Astrocyte (in vitro differentiated cells and primary cell): ENCODE data around the gene ZNF19. TPM values are rescaled to one million over a fixed set of nuclear protein-coding genes. Genes with fewer than 3 reads are reported as not detected.

Source experiments
- DNase-seq: peaks from one replicate; pipeline ENCODE4 v3.0.0-alpha.2; 2010; ENCODE audit warnings: low read depth
- FAIRE-seq: peaks from 2 replicates; lab custom pipeline; 2011; peaks lifted over from hg19 to GRCh38; lab: Jason Lieb, UNC
- H2AFZ ChIP-seq: 2 replicates; pipeline ENCODE4 v1.6.0; 2012; ENCODE audit warnings: low read depth, low read length, inconsistent platforms
- H3K27ac ChIP-seq: 2 replicates; pipeline ENCODE4 v1.5.1; 2011; ENCODE audit warnings: low read depth, low read length, inconsistent platforms
- H3K27me3 ChIP-seq: 2 replicates; pipeline ENCODE4 v1.6.0; 2011; ENCODE audit warnings: low read length, inconsistent platforms; ENCODE audit not compliant: insufficient read depth
- H3K36me3 ChIP-seq: 2 replicates; pipeline ENCODE4 v1.5.1; 2011; ENCODE audit warnings: low read length, inconsistent platforms; ENCODE audit not compliant: insufficient read depth
- H3K4me1 ChIP-seq: 2 replicates; pipeline ENCODE4 v1.5.1; 2011; ENCODE audit warnings: low read length, inconsistent platforms; ENCODE audit not compliant: insufficient read depth
- H3K4me2 ChIP-seq: 2 replicates; pipeline ENCODE4 v1.6.0; 2012; ENCODE audit warnings: low read length, inconsistent platforms
- H3K4me3 ChIP-seq: 2 replicates; pipeline ENCODE4 v1.5.1; 2011; ENCODE audit warnings: low read depth, mild to moderate bottlenecking, low read length, inconsistent platforms; ENCODE audit not compliant: insufficient read depth
- H3K79me2 ChIP-seq: 2 replicates; pipeline ENCODE4 v1.6.0; 2012; ENCODE audit warnings: mild to moderate bottlenecking, low read length, inconsistent platforms; ENCODE audit not compliant: insufficient read depth
- H3K9ac ChIP-seq: 2 replicates; pipeline ENCODE4 v1.6.0; 2012; ENCODE audit warnings: mild to moderate bottlenecking, low read length, inconsistent platforms
- H3K9me3 ChIP-seq: 2 replicates; pipeline ENCODE4 v1.5.1; 2012; ENCODE audit warnings: low read depth, mild to moderate bottlenecking, low read length, inconsistent platforms; ENCODE audit not compliant: insufficient read depth
- H4K20me1 ChIP-seq: 2 replicates; pipeline ENCODE4 v1.6.0; 2012; ENCODE audit warnings: low read length, inconsistent platforms; ENCODE audit not compliant: insufficient read depth
- H3K27ac Mint-ChIP-seq: one replicate; pipeline ENCODE4 v1.8.0; 2021; ENCODE audit warnings: mild to moderate bottlenecking, mixed read lengths; ENCODE audit not compliant: unreplicated experiment
- H3K27me3 Mint-ChIP-seq: one replicate; pipeline ENCODE4 v1.8.0; 2021; ENCODE audit warnings: low read depth, mixed read lengths; ENCODE audit not compliant: unreplicated experiment
- H3K36me3 Mint-ChIP-seq: one replicate; pipeline ENCODE4 v1.8.0; 2021; ENCODE audit warnings: low read depth, mixed read lengths; ENCODE audit not compliant: unreplicated experiment
- H3K4me1 Mint-ChIP-seq: one replicate; pipeline ENCODE4 v1.8.0; 2021; ENCODE audit warnings: low read depth, mixed read lengths; ENCODE audit not compliant: unreplicated experiment
- H3K4me3 Mint-ChIP-seq: one replicate; pipeline ENCODE4 v1.8.0; 2021; ENCODE audit warnings: mild to moderate bottlenecking, moderate library complexity, mixed read lengths; ENCODE audit not compliant: unreplicated experiment
- H3K9me3 Mint-ChIP-seq: one replicate; pipeline ENCODE4 v1.8.0; 2021; ENCODE audit warnings: mild to moderate bottlenecking, mixed read lengths; ENCODE audit not compliant: unreplicated experiment
- CTCF ChIP-seq: IDR thresholded peaks from 2 replicates; pipeline ENCODE4 v1.5.1; 2011; ENCODE audit warnings: low read depth, mild to moderate bottlenecking, inconsistent platforms, low read length, moderate library complexity; ENCODE audit not compliant: insufficient read depth
- EZH2 ChIP-seq: IDR thresholded peaks from 2 replicates; pipeline ENCODE4 v1.6.1; 2012; ENCODE audit warnings: mild to moderate bottlenecking, low read length, inconsistent platforms; ENCODE audit not compliant: insufficient read depth
- total RNA-seq: library from RNA; stranded (reverse); gene quantifications from 2 replicates; pipeline ENCODE4 v1.2.1, GENCODE V29; 2021

Gene ZNF19
- total RNA-seq, 1 donor from 2014 or later, result 2.9 TPM

GRCh38 chr16:71476457-71477124 lies 12.5 kb downstream of the ZNF19 start:
- Histone ChIP-seq H3K4me1 (peaks cover 17% of the 10 kb centered on the region), H3K9me3 (peaks cover 15% of the 10 kb centered on the region), H3K4me2 (no peak overlapping the region), H4K20me1 (no peaks in the 10 kb centered on the region), H3K9ac (no peak overlapping the region), H3K79me2 (no peaks in the 10 kb centered on the region), H2AFZ (no peak overlapping the region), H3K27me3 (no peaks in the 10 kb centered on the region), H3K36me3 (peaks cover 5% of the 10 kb centered on the region), H3K4me3 (no peak overlapping the region), H3K27ac (no peak overlapping the region)
- TF ChIP-seq EZH2, result no peak
- no peak for TF ChIP-seq CTCF
- Mint-ChIP-seq H3K9me3 (peaks cover 14% of the 10 kb centered on the region), H3K36me3 (peaks cover 26% of the 10 kb centered on the region), H3K4me1 (peaks cover 40% of the 10 kb centered on the region), H3K27ac (no peak overlapping the region), H3K27me3 (no peaks in the 10 kb centered on the region), H3K4me3 (no peak overlapping the region)
- FAIRE-seq (no peak), DNase-seq (no peak)

GRCh38 chr16:71474864-71475263 lies 14.3 kb downstream of the ZNF19 start:
- no peak overlapping the region for H2AFZ ChIP-seq
- peak; percentile 88 for FAIRE-seq
- DNase-seq, result peak; percentile 92
- H3K27ac Mint-ChIP-seq, result peak overlapping the region; percentile 78
- H3K4me2 ChIP-seq, result peak overlapping the region; percentile 52
- no peak overlapping the region for H3K4me3 Mint-ChIP-seq
- H3K9ac ChIP-seq, result no peak overlapping the region
- TF ChIP-seq CTCF, result no peak
- TF ChIP-seq EZH2, result no peak
- peaks cover 15% of the 10 kb centered on the region for H3K9me3 ChIP-seq
- H3K27ac ChIP-seq, result peak overlapping the region; percentile 65
- no peak overlapping the region for H3K4me3 ChIP-seq
- no peaks in the 10 kb centered on the region for H3K27me3 Mint-ChIP-seq
- H3K36me3 ChIP-seq, result peaks cover 5% of the 10 kb centered on the region
- H3K4me1 Mint-ChIP-seq, result peaks cover 30% of the 10 kb centered on the region
- peaks cover 17% of the 10 kb centered on the region for H3K4me1 ChIP-seq
- no peaks in the 10 kb centered on the region for H4K20me1 ChIP-seq
- peaks cover 23% of the 10 kb centered on the region for H3K36me3 Mint-ChIP-seq
- no peaks in the 10 kb centered on the region for H3K27me3 ChIP-seq
- peaks cover 14% of the 10 kb centered on the region for H3K9me3 Mint-ChIP-seq
- H3K79me2 ChIP-seq, result no peaks in the 10 kb centered on the region

- Histone ChIP-seq H3K4me2 (peak overlapping the region; percentile 52), H3K36me3 (peaks cover 5% of the 10 kb centered on the region), H3K9ac (no peak overlapping the region), H3K4me3 (no peak overlapping the region), H2AFZ (no peak overlapping the region), H4K20me1 (no peaks in the 10 kb centered on the region), H3K27me3 (no peaks in the 10 kb centered on the region), H3K4me1 (peaks cover 17% of the 10 kb centered on the region), H3K27ac (no peak overlapping the region), H3K79me2 (no peaks in the 10 kb centered on the region), H3K9me3 (peaks cover 15% of the 10 kb centered on the region)
- no peak for DNase-seq
- peaks cover 23% of the 10 kb centered on the region for H3K36me3 Mint-ChIP-seq
- peaks cover 14% of the 10 kb centered on the region for H3K9me3 Mint-ChIP-seq
- no peaks in the 10 kb centered on the region for H3K27me3 Mint-ChIP-seq
- TF ChIP-seq CTCF (no peak), EZH2 (no peak)
- peak overlapping the region; percentile 25 for H3K4me3 Mint-ChIP-seq
- FAIRE-seq, result no peak
- peaks cover 30% of the 10 kb centered on the region for H3K4me1 Mint-ChIP-seq
- H3K27ac Mint-ChIP-seq, result peak overlapping the region; percentile 78
These were observed 15.2 kb downstream of the ZNF19 start for GRCh38 chr16:71473891-71474290.
